ENCODE measurements around the gene NKX1-1. TPM values are rescaled to one million over a fixed set of nuclear protein-coding genes. Genes with fewer than 3 reads are reported as not detected.

NKX1-1 gene
- total RNA-seq, 1 donor: not detected

GRCh38 chr4:1416051-1416947 lies 10.1 kb upstream of the NKX1-1 start:
- TF ChIP-seq CTCF (IDR thresholded peaks at IDR 0.05; ENCODE audit: extremely low read depth, low read depth, low read length): no peak
- Histone ChIP-seq H3K79me2 (ENCODE audit: insufficient read depth, low read length) (no peaks in the 10 kb centered on the region), H3K4me1 (ENCODE audit: insufficient read depth, low read length) (no peaks in the 10 kb centered on the region), H2AFZ (ENCODE audit: low read length) (no peak overlapping the region), H3K4me3 (ENCODE audit: insufficient read depth, low read length) (no peak overlapping the region), H3K9me3 (ENCODE audit: low read depth, low read length) (no peaks in the 10 kb centered on the region), H3K4me2 (ENCODE audit: insufficient read depth, low read length) (no peak overlapping the region), H3K27me3 (ENCODE audit: insufficient read depth, low read length) (peaks cover 29% of the 10 kb centered on the region), H3K36me3 (ENCODE audit: insufficient read depth, low read length) (no peaks in the 10 kb centered on the region), H3K27ac (ENCODE audit: low read depth, low read length) (no peak overlapping the region), H4K20me1 (ENCODE audit: insufficient read depth, low read length) (no peaks in the 10 kb centered on the region)
- DNase-seq (ENCODE audit: insufficient read length, low spot score, missing footprints): peak; percentile 80

GRCh38 chr4:1415681-1415981 lies 9.4 kb upstream of the NKX1-1 start:
- peak; percentile 36 for DNase-seq (ENCODE audit: insufficient read length, low spot score, missing footprints)
- Histone ChIP-seq H4K20me1 (ENCODE audit: insufficient read depth, low read length) (peaks cover 3% of the 10 kb centered on the region), H3K79me2 (ENCODE audit: insufficient read depth, low read length) (no peaks in the 10 kb centered on the region), H3K27ac (ENCODE audit: low read depth, low read length) (no peak overlapping the region), H3K4me3 (ENCODE audit: insufficient read depth, low read length) (no peak overlapping the region), H2AFZ (ENCODE audit: low read length) (no peak overlapping the region), H3K36me3 (ENCODE audit: insufficient read depth, low read length) (no peaks in the 10 kb centered on the region), H3K4me2 (ENCODE audit: insufficient read depth, low read length) (no peak overlapping the region), H3K4me1 (ENCODE audit: insufficient read depth, low read length) (no peaks in the 10 kb centered on the region), H3K9me3 (ENCODE audit: low read depth, low read length) (no peaks in the 10 kb centered on the region), H3K27me3 (ENCODE audit: insufficient read depth, low read length) (peaks cover 26% of the 10 kb centered on the region)
- TF ChIP-seq CTCF (IDR thresholded peaks at IDR 0.05; ENCODE audit: extremely low read depth, low read depth, low read length): no peak

DNA sequence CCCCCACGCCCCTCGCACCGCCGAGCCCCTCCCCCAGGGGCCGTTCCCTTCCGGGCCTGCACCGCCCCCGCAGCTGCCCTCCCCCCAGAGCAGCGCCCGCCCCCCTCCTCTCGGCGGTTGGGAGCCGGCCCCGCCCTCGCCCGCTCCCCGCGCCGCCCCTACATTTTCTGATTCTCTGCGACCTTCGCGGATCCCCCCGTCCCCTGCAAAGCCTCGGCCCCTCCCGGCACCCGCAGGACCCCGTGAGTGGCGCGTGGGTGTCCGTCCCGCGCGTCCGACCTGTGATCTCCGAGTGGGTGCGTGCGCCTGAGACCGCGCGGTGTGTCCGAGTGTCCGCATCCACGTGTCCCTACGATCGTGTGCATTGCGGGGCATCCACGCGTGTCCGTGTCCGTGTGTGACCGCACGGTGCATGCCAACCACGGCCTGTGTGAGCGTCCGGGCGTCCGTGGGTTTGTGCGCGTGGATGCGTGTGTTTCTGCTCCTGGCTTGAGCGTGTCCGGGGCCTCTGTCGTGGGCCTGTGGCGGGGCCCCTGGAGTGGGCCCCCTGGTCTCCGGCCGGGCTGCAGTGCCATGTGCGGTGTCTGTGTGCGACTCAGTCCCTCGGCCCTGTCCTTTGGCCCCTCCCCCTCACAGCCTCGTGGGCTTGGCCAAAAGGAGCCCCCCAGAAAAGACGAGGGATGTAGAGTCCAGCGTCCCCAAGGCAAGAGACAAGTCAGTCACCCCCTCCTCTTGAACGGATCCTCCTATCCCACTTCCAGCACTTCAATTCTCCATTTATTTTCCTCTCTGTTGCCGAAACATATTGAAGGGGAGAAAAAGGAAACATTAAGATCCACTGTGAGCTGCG lies 8.8 kb upstream of the NKX1-1 start:
- H3K79me2 ChIP-seq (ENCODE audit: insufficient read depth, low read length): no peaks in the 10 kb centered on the region
- DNase-seq (ENCODE audit: insufficient read length, low spot score, missing footprints): peak; percentile 82
- no peak overlapping the region for H2AFZ ChIP-seq (ENCODE audit: low read length)
- no peaks in the 10 kb centered on the region for H3K36me3 ChIP-seq (ENCODE audit: insufficient read depth, low read length)
- no peak overlapping the region for H3K4me2 ChIP-seq (ENCODE audit: insufficient read depth, low read length)
- no peaks in the 10 kb centered on the region for H3K9me3 ChIP-seq (ENCODE audit: low read depth, low read length)
- peaks cover 4% of the 10 kb centered on the region for H4K20me1 ChIP-seq (ENCODE audit: insufficient read depth, low read length)
- peaks cover 26% of the 10 kb centered on the region for H3K27me3 ChIP-seq (ENCODE audit: insufficient read depth, low read length)
- no peak overlapping the region for H3K4me3 ChIP-seq (ENCODE audit: insufficient read depth, low read length)
- H3K4me1 ChIP-seq (ENCODE audit: insufficient read depth, low read length): no peaks in the 10 kb centered on the region
- H3K27ac ChIP-seq (ENCODE audit: low read depth, low read length): no peak overlapping the region
- no peak for TF ChIP-seq CTCF (IDR thresholded peaks at IDR 0.05; ENCODE audit: extremely low read depth, low read depth, low read length)
